NCI-H1105 (cell line): ENCODE measurements around the gene SLC44A2.

Experiments used
- DNase-seq: peaks from one replicate; lab custom pipeline; 2025; lab: John Stamatoyannopoulos, UW

The SLC44A2 gene

DNA sequence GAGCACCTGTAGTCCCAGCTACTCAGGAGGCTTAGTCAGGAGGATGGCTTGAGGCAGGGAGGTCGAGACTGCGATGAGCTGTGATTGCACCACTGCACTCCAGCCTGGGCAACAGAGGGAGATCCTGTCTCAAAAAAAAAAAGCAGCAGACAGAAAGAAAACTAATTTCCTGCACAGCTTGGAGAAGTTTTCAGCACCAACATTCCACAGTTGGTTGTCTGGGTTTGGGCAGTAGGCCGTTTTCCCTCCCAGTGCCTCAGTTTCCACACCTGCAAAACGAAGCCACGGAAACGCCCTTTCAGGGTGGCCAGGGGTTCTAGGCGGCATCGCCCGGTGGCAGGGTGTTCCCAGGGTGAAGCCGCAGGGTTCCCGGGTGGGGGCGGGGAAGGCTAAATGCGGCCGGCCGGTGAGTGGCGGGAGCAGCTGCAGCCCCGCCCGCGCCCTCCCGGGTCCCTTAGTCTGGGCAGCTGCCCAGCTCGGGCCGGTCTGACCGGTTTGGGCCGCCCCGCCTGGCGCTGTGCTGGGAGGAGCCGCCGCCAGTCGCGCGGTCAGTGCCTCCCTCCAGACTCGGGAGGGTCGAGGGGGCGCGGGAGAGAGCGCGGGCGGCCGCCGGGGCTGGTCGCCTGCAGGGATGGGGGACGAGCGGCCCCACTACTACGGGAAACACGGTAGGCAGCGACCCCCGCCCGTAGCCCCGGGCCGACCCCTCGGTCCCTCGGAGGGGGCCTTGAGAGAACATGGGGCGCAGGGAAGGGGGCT, at the start of gene SLC44A2:
Gene SLC44A2 (plus strand): TSS at position 551 of the 759 bp plus-strand sequence. CDS start 81 bp downstream, at position 632.
- DNase-seq, result peak; percentile 77

DNA sequence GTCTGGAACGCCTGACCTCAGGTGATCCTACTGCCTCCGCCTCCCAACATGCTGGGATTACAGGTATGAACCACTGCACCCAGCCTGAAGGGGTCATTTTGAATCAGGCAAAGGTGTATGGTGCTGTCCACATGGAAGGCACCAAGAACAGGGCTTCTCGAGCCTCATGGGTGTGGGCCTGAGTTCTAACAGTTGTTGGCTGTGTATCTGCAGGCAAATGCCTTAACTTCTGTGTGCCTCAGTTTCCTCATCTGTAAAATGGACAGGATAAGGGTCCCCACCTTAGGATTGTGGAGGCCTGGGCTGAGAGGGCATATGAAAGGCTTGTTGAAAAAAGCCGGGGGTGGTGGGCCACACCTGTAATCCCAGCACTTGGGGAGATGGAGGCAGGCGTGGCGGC, 47.4 kb upstream of the SLC44A2 start:
- no peak for DNase-seq

- DNase-seq, result no peak
These were observed 44.2 kb upstream of the SLC44A2 start for GRCh38 chr19:10580979-10581631.

DNA sequence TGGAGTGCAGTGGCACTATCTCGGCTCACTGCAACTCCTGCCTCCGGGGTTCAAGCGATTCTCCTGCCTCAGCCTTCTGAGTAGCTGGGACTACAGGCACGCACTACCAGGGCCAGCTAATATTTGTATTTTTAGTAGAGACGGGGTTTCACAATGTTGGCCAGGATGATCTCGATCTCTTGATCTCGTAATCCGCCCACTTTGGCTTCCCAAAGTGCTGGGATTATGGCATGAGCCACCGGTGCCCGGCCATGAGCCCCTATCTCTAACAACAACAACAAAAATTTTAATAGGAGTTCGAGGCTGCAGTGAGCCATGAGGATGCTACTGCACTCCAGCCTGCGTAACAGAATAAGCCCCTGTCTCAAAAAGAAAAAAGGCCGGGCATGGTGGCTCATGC, 43.3 kb upstream of the SLC44A2 start:
- no peak for DNase-seq

GRCh38 chr19:10583036-10583776, 42.1 kb upstream of the SLC44A2 start:
- no peak for DNase-seq

GRCh38 chr19:10586396-10586795, 39.0 kb upstream of the SLC44A2 start:
- DNase-seq, result no peak

DNA sequence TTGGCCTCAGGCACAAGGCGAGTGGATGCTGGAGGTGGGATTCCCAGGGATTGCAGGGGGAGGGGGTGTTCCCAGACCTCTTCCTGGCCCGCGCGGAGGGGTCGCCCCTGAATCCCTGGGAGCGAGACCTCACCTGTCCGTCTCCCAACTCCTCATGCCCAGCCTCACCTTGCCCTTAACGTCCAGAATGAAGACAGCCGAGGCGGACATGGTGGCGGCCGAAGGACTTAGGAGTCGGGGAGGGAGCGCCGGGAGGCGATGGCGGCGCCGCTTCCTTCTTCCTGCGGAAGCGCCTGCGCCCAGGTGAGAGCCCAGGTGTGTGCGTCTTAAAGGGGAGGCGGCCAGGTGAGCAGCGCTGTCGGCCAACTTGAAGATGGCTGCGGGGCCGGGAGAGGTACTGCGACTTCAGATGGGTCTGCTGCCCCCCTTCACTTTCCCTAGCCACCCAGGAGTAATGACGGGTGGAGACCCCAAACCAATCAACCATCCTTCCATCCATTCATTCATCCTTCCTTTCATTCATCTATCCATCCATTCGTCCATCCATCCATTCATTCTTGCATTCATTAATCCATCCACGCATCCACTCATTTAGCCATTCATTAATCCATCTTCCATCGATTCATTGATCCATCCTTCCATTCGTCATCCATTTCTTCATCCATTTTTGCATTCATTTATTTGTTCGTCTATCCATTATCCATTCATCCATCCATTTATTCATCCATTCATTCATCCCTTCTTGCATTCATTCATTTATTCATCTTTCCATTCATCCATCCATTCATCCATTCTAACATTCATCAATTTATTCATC, 38.1 kb upstream of the SLC44A2 start, which contains the start of gene AP1M2:
Gene AP1M2 (minus strand): TSS at position 291 of the 817 bp plus-strand sequence. CDS start 81 bp downstream, at position 210.
- DNase-seq, result peak; percentile 69

GRCh38 chr19:10587839-10588150, 37.6 kb upstream of the SLC44A2 start:
- DNase-seq, result no peak

GRCh38 chr19:10593148-10593547, 32.2 kb upstream of the SLC44A2 start:
- no peak for DNase-seq

DNA sequence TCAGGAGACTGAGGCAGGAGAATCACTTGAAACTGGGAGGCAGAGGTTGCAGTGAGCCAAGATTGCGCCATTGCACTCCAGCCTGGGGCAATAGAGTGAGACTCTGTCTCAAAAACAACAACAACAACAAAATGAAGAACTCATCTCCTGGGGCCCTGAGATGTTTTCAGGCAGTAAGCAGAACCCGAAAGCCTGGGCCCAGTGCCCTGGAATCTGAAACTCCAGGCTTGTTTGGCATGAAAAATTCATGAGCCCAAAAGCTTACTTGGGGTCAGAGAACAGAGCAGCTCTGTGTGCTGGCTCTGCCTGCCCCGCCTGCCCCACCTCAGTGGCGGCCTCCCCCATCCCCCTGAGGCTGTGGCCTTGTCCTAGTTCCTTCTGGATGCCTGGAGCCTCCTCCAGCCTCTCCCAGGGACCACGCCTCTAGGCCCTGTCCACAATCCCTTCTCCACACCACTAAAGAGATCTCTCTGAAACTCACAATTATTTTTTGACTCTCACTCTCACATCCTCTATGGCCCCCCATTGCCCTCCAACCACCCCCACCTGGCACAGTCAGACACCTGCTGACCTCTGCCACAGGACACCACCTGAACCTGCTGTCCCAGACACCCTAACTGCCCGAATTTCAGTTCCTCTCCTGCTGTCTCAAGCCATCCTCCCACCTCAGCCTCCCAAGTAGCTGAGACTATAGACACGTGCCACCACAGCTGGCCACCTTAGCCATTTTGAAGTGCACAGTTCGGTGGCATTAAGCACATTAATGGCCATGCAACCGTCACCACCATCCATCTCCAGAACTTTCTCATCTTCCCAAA, 31.3 kb upstream of the SLC44A2 start:
- no peak for DNase-seq

GRCh38 chr19:10600149-10600548, 25.2 kb upstream of the SLC44A2 start:
- no peak for DNase-seq

GRCh38 chr19:10601999-10602329, 23.4 kb upstream of the SLC44A2 start:
- no peak for DNase-seq

DNA sequence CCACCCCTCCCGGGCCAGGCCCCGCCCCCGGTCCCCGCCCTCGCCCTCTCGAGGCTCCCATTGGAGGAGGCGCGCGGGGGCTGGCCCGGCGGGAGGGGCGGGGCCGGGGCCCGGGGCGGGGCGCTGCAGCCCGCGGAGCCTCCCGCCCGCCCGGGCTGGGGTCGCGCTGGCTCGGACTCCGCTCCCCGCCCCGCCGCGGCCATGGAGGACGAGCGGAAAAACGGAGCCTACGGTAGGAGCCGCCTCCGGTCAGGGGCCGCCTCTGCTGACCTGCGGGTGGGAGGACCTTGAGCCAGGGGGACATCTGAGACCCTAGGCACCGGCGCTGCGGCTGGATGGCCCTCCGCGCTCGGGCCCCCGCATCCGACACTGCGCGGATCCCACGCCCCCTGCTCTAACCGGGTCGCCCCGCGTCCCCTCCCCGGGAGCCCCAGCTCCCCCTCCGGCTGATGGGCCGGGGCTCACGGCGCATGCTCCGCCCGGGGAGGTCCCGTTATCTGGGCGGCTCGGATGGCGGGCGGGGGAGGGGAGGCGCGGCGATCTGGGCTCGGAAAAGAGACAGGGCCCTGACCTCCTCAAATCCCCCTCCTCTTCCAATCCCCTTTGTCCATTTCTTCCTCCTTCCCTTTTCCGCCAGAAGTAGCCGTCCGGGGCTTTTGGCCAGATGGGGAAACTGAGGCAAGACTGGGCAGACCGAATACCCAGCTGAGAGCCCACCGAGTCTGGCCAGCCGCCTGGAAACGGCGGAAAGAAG, 22.8 kb upstream of the SLC44A2 start:
- DNase-seq, result peak; percentile 72

- no peak for DNase-seq
These were observed 22.1 kb upstream of the SLC44A2 start for GRCh38 chr19:10603084-10603872.

GRCh38 chr19:10603873-10604459, 21.4 kb upstream of the SLC44A2 start:
- DNase-seq, result no peak

- DNase-seq, result no peak
These were observed 20.8 kb upstream of the SLC44A2 start for GRCh38 chr19:10604460-10604980.

- no peak for DNase-seq
These were observed 13.4 kb upstream of the SLC44A2 start for GRCh38 chr19:10611907-10612306.

DNA sequence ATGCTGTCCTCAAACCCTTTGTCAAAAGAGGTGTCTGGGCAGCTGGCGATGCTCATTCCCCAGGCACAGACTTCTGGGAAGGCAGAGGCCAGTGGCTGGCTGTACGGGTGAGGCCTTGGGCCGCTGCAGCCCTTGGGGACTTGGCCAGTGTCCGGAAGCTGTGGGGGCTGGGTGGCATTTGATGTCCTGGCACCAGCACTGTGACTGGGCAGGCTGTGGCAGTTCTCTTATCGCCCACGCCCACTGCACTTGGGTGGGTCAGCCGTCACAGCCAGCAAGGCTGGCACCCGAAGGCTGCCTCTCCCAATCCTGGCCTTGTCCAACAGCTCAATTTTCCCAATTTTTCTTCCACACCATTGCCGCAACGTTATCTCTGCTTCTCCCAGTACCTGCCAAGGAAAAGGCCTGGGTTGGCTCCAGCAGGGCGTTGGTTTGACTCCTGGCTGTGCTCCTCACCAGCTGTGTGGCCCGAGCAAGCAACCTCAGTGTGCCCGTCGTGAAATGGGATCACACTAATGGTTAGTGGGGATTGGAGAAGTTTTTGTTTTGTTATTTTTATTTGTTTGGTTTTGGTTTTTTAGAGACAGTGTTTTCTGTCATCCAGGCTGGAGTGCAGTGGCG, 12.7 kb upstream of the SLC44A2 start:
- no peak for DNase-seq
